OCI-LY7 (cell line): ENCODE measurements around the gene YTHDF1.

ENCODE experiments used
- CTCF ChIP-seq: fragments of 200-600 bp; sonication (generic); conservative IDR thresholded peaks from 2 replicates; pipeline ENCODE4 v1.5.1; 2014; ENCODE audit warnings: mild to moderate bottlenecking, antibody characterized with exemption, low read length, moderate library complexity, mixed read lengths
- EZH2phosphoT487 ChIP-seq: fragments of 200-600 bp; sonication (generic); IDR thresholded peaks from 2 replicates; pipeline ENCODE4 v1.6.1; 2018; ENCODE audit warnings: low read depth, borderline replicate concordance, mild to moderate bottlenecking, mixed run types, antibody characterized with exemption, low read length, moderate library complexity, mixed read lengths

- TF ChIP-seq CTCF (no peak), EZH2phosphoT487 (no peak)
Observed at GRCh38 chr20:63198606-63199005, 17.3 kb downstream of the YTHDF1 start.
